HFFc6 (cell line): ENCODE results near the gene IGSF22. TPM values are rescaled to one million over a fixed set of nuclear protein-coding genes. Genes with fewer than 3 reads are reported as not detected.

Experiments used
- DNase-seq: peaks from one replicate; pipeline ENCODE4 v3.0.0-alpha.2; 2018
- H3K27ac Mint-ChIP-seq: 2 replicates; pipeline ENCODE4 v1.8.0; 2020; ENCODE audit warnings: mild to moderate bottlenecking, mixed read lengths
- H3K27me3 Mint-ChIP-seq: 2 replicates; pipeline ENCODE4 v1.8.0; 2021; ENCODE audit warnings: mild to moderate bottlenecking, moderate library complexity, mixed read lengths; ENCODE audit not compliant: insufficient read depth
- H3K36me3 Mint-ChIP-seq: 2 replicates; pipeline ENCODE4 v1.8.0; 2021; ENCODE audit warnings: low read depth, mixed read lengths
- H3K4me1 Mint-ChIP-seq: 2 replicates; pipeline ENCODE4 v1.8.0; 2020; ENCODE audit warnings: low read depth, mixed read lengths
- H3K4me3 Mint-ChIP-seq: 2 replicates; pipeline ENCODE4 v1.8.0; 2020; ENCODE audit warnings: mild to moderate bottlenecking, moderate library complexity, mixed read lengths
- H3K9me3 Mint-ChIP-seq: 2 replicates; pipeline ENCODE4 v1.8.0; 2020; ENCODE audit warnings: mild to moderate bottlenecking, mixed read lengths
- CTCF ChIP-seq: fragments of 200-600 bp; sonication (generic); IDR thresholded peaks from 2 replicates; pipeline ENCODE4 v1.5.0; 2021; ENCODE audit warnings: antibody characterized with exemption, mild to moderate bottlenecking
- total RNA-seq, 6 experiments: library from RNA; stranded (reverse); fragmentation: NEBNext Ultra II Directional; extraction: Animal tissue kit (Norgen Biotek cat#: 25700); gene quantifications; 2 replicates in 1 of 6; 3 replicates in 5 of 6; pipeline ENCODE4 v1.2.3, GENCODE V29; 2021

IGSF22 gene
- total RNA-seq, 6 experiments from 2014 or later = not detected

GRCh38 chr11:18745251-18745650 lies 19.3 kb upstream of the IGSF22 start:
- Mint-ChIP-seq H3K27me3 (peaks cover 8% of the 10 kb centered on the region), H3K27ac (no peak overlapping the region), H3K4me1 (peaks cover 10% of the 10 kb centered on the region), H3K4me3 (no peak overlapping the region), H3K36me3 (no peaks in the 10 kb centered on the region), H3K9me3 (no peaks in the 10 kb centered on the region)
- DNase-seq = no peak
- no peak for TF ChIP-seq CTCF

- Mint-ChIP-seq H3K4me1 (no peaks in the 10 kb centered on the region), H3K4me3 (no peak overlapping the region), H3K9me3 (no peaks in the 10 kb centered on the region), H3K36me3 (no peaks in the 10 kb centered on the region), H3K27me3 (peaks cover 8% of the 10 kb centered on the region), H3K27ac (no peak overlapping the region)
- no peak for TF ChIP-seq CTCF
- no peak for DNase-seq
Observed at GRCh38 chr11:18743900-18744514, 18.0 kb upstream of the IGSF22 start.

- DNase-seq = no peak
- Mint-ChIP-seq H3K9me3 (no peaks in the 10 kb centered on the region), H3K36me3 (no peaks in the 10 kb centered on the region), H3K27ac (no peak overlapping the region), H3K27me3 (peaks cover 8% of the 10 kb centered on the region), H3K4me3 (no peak overlapping the region), H3K4me1 (no peaks in the 10 kb centered on the region)
- TF ChIP-seq CTCF = no peak
Observed at GRCh38 chr11:18743365-18743764, 17.4 kb upstream of the IGSF22 start.

- no peak overlapping the region for H3K4me3 Mint-ChIP-seq
- no peaks in the 10 kb centered on the region for H3K4me1 Mint-ChIP-seq
- H3K9me3 Mint-ChIP-seq = no peaks in the 10 kb centered on the region
- no peaks in the 10 kb centered on the region for H3K36me3 Mint-ChIP-seq
- no peak overlapping the region for H3K27ac Mint-ChIP-seq
- H3K27me3 Mint-ChIP-seq = peaks cover 12% of the 10 kb centered on the region
- TF ChIP-seq CTCF = peak; percentile 35
- DNase-seq = no peak
Observed at GRCh38 chr11:18741783-18742182, 15.8 kb upstream of the IGSF22 start.

GRCh38 chr11:18739685-18740084 lies 13.7 kb upstream of the IGSF22 start:
- no peak overlapping the region for H3K4me3 Mint-ChIP-seq
- H3K27me3 Mint-ChIP-seq = peaks cover 20% of the 10 kb centered on the region
- no peak overlapping the region for H3K27ac Mint-ChIP-seq
- H3K4me1 Mint-ChIP-seq = no peaks in the 10 kb centered on the region
- no peaks in the 10 kb centered on the region for H3K9me3 Mint-ChIP-seq
- H3K36me3 Mint-ChIP-seq = no peaks in the 10 kb centered on the region
- no peak for TF ChIP-seq CTCF
- no peak for DNase-seq

- TF ChIP-seq CTCF = no peak
- H3K4me1 Mint-ChIP-seq = no peaks in the 10 kb centered on the region
- H3K4me3 Mint-ChIP-seq = no peak overlapping the region
- DNase-seq = no peak
- no peaks in the 10 kb centered on the region for H3K36me3 Mint-ChIP-seq
- no peak overlapping the region for H3K27ac Mint-ChIP-seq
- peaks cover 19% of the 10 kb centered on the region for H3K27me3 Mint-ChIP-seq
- H3K9me3 Mint-ChIP-seq = no peaks in the 10 kb centered on the region
Observed at GRCh38 chr11:18737642-18738041, 11.7 kb upstream of the IGSF22 start.
